CD4-positive, alpha-beta T cell treated with Interleukin-4 for 4 hours (primary cell): Measurements from ENCODE around the gene TGFB3.
"Not testable (repeated sequence)": the region's sequence is repeated elsewhere in the genome, so short reads cannot be mapped to it uniquely, and the experiment has no call there.

Experiments
- DNase-seq: peaks from one replicate; pipeline ENCODE4 v3.0.0-alpha.2; 2020

Gene TGFB3

GRCh38 chr14:75981426-75982265 is at the start of gene TGFB3:
TSS of gene TGFB3 (minus strand) at chr14:75981995. CDS start at chr14:75980893, 1,102 bp downstream.
- peak; percentile 63 for DNase-seq

DNA sequence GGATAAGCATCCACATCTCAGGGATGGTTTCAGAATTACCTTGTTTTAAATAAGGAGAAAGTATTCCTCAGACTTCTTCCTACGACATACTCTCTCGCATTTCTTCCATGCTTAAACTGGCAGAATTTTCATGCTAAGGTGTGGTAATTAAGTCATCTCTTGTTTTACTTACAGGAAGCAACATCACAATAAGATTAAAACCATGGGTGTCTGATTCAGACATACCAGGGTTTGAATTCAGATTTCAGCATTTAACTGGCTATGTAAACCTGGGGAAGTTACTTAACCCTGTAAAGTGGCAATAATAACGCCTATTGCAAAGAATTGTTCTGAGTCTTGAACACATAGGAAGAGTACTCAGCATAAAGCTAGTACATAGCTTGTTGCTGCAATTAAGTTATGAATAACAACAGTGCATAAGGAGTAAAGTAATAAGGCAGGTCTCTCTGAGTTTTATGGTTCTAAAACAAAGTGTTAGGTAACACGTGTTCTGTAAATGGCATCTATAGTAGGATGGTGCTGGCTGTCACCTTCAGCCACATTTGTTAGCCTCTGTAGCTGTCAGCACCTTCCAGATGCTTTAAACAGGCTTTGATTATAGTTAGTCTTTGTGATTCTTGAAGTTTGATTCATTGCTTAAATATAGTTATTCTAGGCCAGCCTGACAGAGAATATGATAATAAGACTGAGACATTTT is 42.6 kb upstream of the TGFB3 start:
- DNase-seq = no peak

- DNase-seq = no peak
These were observed 42.0 kb upstream of the TGFB3 start for GRCh38 chr14:76023757-76024156.

- DNase-seq = no peak
These were observed 41.2 kb upstream of the TGFB3 start for GRCh38 chr14:76022991-76023390.

DNA sequence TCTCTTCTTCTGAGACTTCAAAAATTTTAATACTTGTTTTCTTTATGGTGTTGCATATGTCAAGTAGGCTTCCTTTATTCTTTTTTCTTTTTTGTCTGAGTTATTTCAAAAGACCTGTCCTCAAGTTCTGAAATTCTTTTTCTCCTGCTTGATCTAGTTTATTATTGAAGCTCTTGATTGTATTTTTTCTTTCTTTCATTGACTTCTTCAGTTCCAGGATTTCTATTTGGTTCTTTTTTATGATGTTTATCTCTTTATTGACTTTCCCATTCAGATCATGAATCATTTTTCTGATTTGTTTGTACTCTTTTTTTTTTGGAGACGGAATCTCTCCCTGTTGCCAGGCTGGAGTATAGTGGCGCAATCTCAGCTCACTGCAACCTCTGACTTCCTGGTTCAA is 37.9 kb upstream of the TGFB3 start:
- DNase-seq = no peak

DNA sequence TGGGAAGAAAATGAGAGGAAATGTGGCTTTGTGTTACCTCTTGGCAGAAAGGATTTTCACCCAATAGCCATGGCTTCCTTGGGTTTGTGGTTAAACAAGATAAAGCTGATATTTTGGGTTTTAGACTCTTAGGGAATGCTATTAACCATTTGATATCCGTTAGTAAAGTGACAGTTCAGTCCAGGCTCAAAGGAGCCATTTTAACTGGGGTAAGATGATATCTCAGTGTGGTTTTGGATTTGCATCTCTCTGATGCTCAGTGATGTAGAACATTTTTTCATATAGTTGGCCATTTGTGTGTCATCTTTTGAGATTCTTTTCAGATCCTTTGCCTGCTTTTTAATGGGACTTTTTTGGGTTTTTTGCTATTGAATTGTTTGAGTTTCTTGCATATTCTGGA is 33.9 kb upstream of the TGFB3 start:
- DNase-seq = no peak

- no peak for DNase-seq
These were observed 33.4 kb upstream of the TGFB3 start for GRCh38 chr14:76015191-76015590.

GRCh38 chr14:76012354-76012753 is 30.6 kb upstream of the TGFB3 start:
- no peak for DNase-seq

- DNase-seq = no peak
These were observed 30.1 kb upstream of the TGFB3 start for GRCh38 chr14:76011930-76012329.

DNA sequence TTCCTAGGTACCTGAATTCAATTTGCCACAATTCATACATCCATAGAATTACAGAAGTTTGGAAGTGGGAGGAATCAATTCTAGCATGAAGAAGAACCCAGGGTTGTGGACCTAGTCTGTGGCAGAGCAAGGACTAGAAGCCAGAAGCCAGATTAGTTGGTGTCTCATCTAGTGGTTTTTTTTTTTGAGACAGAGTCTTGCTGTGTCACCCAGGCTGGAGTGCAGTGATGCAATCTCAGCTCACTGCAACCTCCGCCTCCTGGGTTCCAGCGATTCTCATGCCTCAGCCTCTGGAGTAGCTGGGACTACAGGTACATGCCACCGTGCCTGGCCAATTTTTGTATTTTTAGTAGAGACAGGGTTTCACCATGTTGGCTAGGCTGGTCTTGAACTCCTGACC is 27.8 kb upstream of the TGFB3 start:
- DNase-seq = not testable (repeated sequence)

- DNase-seq = no peak
These were observed 26.1 kb upstream of the TGFB3 start for GRCh38 chr14:76007852-76008251.

DNA sequence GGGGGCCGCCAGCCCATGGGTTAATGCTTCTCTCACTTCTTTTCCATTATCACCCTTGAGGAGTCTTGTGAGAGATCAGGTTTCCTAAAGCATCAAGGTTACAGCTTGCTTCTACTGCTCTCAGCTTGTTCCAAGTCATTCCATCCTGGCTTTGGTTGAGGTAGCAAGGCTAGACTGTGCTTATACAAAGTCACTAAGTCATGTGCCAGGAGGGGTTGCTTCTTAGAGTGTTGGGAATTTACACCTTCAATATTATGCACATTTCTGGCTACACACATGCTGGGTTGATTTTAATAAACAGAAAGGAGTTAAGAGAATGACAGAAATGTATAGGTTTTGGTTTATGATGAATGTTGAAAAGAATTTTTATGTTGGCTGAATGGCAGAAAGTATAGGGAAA is 25.6 kb upstream of the TGFB3 start:
- no peak for DNase-seq

DNA sequence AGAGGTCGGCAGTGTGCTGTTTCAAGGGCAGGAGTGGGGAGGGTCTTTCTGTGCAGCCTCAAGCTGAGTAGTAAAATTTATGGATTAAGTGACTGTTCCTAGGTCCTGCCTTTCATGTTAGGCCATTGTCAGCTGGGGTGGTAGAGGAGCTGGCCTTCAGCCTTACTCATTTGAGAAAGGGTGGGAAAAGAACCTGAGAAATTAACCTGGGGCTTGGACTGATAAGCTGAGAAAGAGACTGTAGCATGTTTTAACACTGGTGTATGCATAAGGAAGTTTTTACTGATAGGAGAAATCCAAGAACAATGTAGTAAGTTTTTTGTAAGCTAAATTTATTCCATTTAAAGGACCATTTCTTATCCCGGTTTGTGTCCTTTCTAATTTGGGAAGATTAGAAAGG is 24.5 kb upstream of the TGFB3 start:
- no peak for DNase-seq

GRCh38 chr14:76002383-76002782 is 20.6 kb upstream of the TGFB3 start:
- no peak for DNase-seq

DNA sequence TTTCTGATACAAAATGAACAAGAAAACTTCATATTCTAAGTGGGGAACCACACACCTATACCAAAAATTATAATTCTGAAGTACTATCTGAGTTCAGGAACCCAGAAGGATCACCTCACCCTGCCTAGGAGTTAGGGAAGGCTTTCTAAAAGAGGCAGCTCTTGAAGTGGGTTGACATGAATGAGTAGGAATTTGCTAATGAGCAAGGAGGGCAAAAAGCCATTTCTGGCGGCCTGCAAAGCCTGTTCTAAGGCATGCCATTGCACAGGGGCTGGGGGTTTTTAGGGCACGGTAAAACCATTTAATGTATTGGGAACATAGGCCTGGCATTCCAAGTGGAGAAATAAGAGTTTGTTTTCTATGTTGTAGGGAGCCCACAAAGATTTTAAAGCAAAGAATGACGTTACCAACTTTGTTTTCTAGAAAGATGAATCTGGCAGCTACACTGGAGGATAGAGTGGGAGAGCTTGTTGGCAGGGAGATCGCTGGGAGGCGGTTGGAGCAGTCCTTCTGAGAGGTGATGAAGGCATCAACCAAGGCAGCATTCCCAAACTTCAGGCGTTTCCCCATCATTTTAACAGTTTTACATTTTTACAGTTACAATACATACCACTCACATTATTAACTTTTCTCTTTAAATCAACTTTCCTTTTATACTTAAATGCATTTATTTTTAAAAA is 17.9 kb upstream of the TGFB3 start:
- no peak for DNase-seq

- DNase-seq = no peak
These were observed 14.7 kb upstream of the TGFB3 start for GRCh38 chr14:75996488-75996887.

DNA sequence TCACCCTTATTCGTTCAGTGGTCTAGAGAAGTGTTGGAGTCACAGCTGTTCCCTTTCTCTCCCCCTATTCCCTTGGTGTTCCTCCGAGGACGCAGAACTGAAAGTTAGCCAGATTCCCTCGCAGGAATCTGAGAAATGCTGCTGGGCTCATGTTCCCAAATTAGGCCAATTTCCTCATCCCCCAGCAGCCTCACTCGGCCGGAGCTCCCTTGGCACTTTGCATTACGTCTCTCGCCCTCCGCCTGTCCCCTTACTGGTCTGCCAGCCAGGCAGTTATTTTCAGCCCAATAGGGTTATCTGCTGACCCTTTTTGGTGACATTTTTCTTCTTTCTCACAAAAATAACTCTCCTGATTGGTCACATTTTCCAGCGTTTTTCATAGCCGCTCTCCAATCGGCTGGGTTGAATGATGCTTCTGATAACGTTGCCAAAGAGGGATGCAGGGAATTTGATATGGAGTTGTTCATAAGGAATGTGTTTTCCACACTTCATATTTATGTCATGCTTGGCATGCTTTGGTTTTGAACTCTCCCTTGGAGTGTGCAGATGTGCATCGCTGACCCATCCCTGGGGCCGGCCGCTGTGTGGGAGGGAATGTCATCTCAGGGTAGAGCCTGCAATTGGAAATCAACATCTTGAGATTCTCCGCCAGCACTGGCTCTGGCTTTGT is 13.7 kb upstream of the TGFB3 start:
- no peak for DNase-seq

DNA sequence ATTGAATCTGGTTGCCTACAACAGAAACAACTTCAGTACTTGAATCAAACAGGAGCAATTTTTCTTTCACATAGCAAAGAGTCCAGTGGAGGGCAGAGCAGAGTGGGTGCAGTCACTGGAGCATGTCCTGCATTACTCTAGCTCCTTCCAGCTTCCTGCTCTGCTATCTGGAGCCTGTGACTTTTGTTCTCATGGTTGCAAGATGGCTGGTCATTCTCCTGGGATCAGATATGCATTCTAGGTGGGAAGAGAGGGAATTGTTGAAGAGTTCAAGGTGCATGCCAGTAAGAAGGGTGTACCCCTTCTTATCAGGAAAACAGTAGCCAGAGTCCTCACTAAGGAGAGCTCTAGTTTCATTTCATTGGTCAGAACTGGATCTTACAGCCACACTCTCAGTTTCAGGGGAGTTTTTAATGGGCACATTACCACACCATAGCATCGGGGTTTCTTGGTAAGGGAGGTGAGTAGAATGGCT is 11.8 kb upstream of the TGFB3 start:
- DNase-seq = no peak

- no peak for DNase-seq
These were observed 10.0 kb upstream of the TGFB3 start for GRCh38 chr14:75991753-75992152.

DNA sequence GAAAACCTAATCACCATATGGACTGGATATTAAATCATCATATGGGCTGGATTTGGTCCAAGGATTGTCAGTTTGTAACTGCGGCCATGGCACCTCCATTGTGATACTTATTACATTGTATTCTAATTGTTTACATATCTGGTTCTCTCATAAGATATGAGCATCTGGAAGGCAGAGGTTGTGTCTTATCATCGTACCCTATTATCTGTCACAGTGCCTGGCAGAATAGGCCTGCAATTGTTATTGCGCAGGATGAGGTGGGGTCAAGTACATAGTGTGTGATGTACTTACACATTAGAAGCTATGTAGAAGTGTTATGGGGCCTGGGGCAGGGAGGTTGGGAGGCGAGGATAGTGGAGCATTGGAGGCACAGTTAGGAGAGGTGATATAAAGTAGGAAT is 8.5 kb upstream of the TGFB3 start:
- DNase-seq = no peak

DNA sequence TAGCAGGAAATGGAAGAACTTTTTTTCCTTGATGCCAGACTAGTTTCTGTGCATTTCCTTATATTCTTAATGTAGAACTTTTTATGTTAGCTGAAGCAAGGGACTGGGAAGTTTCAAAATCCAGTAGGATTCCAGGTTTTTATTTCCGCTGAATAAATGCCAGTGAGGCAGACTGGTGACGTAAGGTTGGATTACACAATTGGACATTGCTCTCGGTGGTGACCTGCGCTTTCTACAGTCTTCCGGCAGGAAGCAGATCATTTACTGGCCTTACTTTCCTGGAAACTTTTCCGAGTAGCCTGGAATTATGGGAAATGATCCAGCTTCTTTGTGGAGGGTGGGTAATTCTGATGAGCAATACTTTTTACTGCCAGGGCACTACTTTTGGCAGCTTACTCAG is 7.3 kb upstream of the TGFB3 start:
- no peak for DNase-seq

- no peak for DNase-seq
These were observed 5.6 kb upstream of the TGFB3 start for GRCh38 chr14:75987201-75987970.

DNA sequence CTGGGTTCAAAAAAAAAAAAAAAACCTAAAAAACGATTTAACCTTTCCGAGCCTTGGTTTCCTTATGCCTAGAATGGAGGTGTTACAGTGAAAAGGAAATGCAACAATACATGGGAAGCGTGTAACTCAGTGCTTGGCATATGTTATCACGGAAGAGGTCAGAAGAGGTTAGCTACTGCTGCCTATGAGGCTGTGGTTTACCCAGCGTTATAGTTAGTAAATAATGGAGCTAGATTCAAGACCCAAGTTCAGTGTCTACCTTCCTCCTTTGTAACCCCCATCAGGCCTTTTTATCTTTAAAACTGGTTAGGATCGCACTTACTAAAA is 4.6 kb upstream of the TGFB3 start:
- DNase-seq = no peak
